Glutamatergic neuron (in vitro differentiated cells): ENCODE results near the gene DAW1. TPM values are rescaled to one million over a fixed set of nuclear protein-coding genes. Genes with fewer than 3 reads are reported as not detected.
"Not testable (repeated sequence)": the region's sequence is repeated elsewhere in the genome, so short reads cannot be mapped to it uniquely, and the experiment has no call there.

Experiments used
- DNase-seq: peaks from one replicate; pipeline ENCODE4 v3.0.0; 2022
- H3K27ac Mint-ChIP-seq: one replicate; pipeline ENCODE4 v1.8.0; 2020; ENCODE audit warnings: mild to moderate bottlenecking, mixed read lengths, inconsistent platforms; ENCODE audit not compliant: unreplicated experiment
- H3K27me3 Mint-ChIP-seq: one replicate; pipeline ENCODE4 v1.8.0; 2020; ENCODE audit warnings: mild to moderate bottlenecking, moderate library complexity, mixed read lengths, inconsistent platforms; ENCODE audit not compliant: unreplicated experiment
- H3K36me3 Mint-ChIP-seq: one replicate; pipeline ENCODE4 v1.8.0; 2020; ENCODE audit warnings: mild to moderate bottlenecking, mixed read lengths, inconsistent platforms; ENCODE audit not compliant: unreplicated experiment
- H3K4me1 Mint-ChIP-seq: one replicate; pipeline ENCODE4 v1.8.0; 2020; ENCODE audit warnings: mild to moderate bottlenecking, low read depth, mixed read lengths, inconsistent platforms; ENCODE audit not compliant: unreplicated experiment
- H3K4me3 Mint-ChIP-seq: one replicate; pipeline ENCODE4 v1.8.0; 2020; ENCODE audit warnings: mild to moderate bottlenecking, mixed read lengths, inconsistent platforms; ENCODE audit not compliant: unreplicated experiment
- H3K9me3 Mint-ChIP-seq: one replicate; pipeline ENCODE4 v1.8.0; 2020; ENCODE audit warnings: mild to moderate bottlenecking, moderate library complexity, mixed read lengths, inconsistent platforms; ENCODE audit not compliant: unreplicated experiment
- CTCF ChIP-seq: fragments of 200-600 bp; sonication (generic); IDR thresholded peaks from one replicate; pipeline ENCODE4 v1.5.0; 2021; ENCODE audit not compliant: partially characterized antibody, unreplicated experiment
- total RNA-seq: library from RNA; stranded (reverse); fragmentation: NEBNext Ultra II Directional; extraction: Animal tissue kit (Norgen Biotek cat#: 25700); gene quantifications from one replicate; pipeline ENCODE4 v1.2.1, GENCODE V29; 2021; ENCODE audit not compliant: unreplicated experiment

Gene DAW1
- total RNA-seq, 1 donor from 2014 or later: not detected

GRCh38 chr2:227932403-227932802, 61.0 kb downstream of the DAW1 start:
- peaks cover 15% of the 10 kb centered on the region for H3K36me3 Mint-ChIP-seq
- TF ChIP-seq CTCF: no peak
- no peak for DNase-seq
- H3K27ac Mint-ChIP-seq: no peak overlapping the region
- peaks cover 4% of the 10 kb centered on the region for H3K4me1 Mint-ChIP-seq
- H3K4me3 Mint-ChIP-seq: no peak overlapping the region
- H3K27me3 Mint-ChIP-seq: no peaks in the 10 kb centered on the region
- no peaks in the 10 kb centered on the region for H3K9me3 Mint-ChIP-seq

GRCh38 chr2:227933884-227934283, 62.5 kb downstream of the DAW1 start:
- H3K27ac Mint-ChIP-seq: no peak overlapping the region

GRCh38 chr2:227936249-227936648, 64.8 kb downstream of the DAW1 start:
- not testable (repeated sequence) for DNase-seq, H3K9me3 Mint-ChIP-seq

More at GRCh38 chr2:227933884-227934283, 62.5 kb downstream of the DAW1 start:
- no peak overlapping the region for H3K4me3 Mint-ChIP-seq
- peaks cover 8% of the 10 kb centered on the region for H3K36me3 Mint-ChIP-seq
- TF ChIP-seq CTCF: no peak
- no peaks in the 10 kb centered on the region for H3K27me3 Mint-ChIP-seq
- H3K4me1 Mint-ChIP-seq: peaks cover 4% of the 10 kb centered on the region
- no peaks in the 10 kb centered on the region for H3K9me3 Mint-ChIP-seq
- no peak for DNase-seq

GRCh38 chr2:227939271-227940027, 68.0 kb downstream of the DAW1 start:
- Mint-ChIP-seq H3K27ac (peak overlapping the region; percentile 91), H3K36me3 (peaks cover 8% of the 10 kb centered on the region), H3K4me1 (peaks cover 11% of the 10 kb centered on the region), H3K4me3 (no peak overlapping the region), H3K27me3 (no peaks in the 10 kb centered on the region), H3K9me3 (no peaks in the 10 kb centered on the region)
- DNase-seq: peak; percentile 44
- peak; percentile 50 for TF ChIP-seq CTCF

More at GRCh38 chr2:227936249-227936648, 64.8 kb downstream of the DAW1 start:
- not testable (repeated sequence) for H3K36me3 Mint-ChIP-seq, H3K27ac Mint-ChIP-seq, H3K27me3 Mint-ChIP-seq, H3K4me3 Mint-ChIP-seq
- H3K4me1 Mint-ChIP-seq: peaks cover 15% of the 10 kb centered on the region

- no peak for TF ChIP-seq CTCF
- Mint-ChIP-seq H3K27ac (no peak overlapping the region), H3K27me3 (no peaks in the 10 kb centered on the region)
Measured at GRCh38 chr2:227942021-227942420, 70.6 kb downstream of the DAW1 start.

More at GRCh38 chr2:227942021-227942420, 70.6 kb downstream of the DAW1 start:
- no peaks in the 10 kb centered on the region for H3K9me3 Mint-ChIP-seq
- H3K36me3 Mint-ChIP-seq: no peaks in the 10 kb centered on the region
- no peak overlapping the region for H3K4me3 Mint-ChIP-seq
- DNase-seq: no peak
- peaks cover 11% of the 10 kb centered on the region for H3K4me1 Mint-ChIP-seq
